Measurements from ENCODE around the gene SORCS3.

DNA sequence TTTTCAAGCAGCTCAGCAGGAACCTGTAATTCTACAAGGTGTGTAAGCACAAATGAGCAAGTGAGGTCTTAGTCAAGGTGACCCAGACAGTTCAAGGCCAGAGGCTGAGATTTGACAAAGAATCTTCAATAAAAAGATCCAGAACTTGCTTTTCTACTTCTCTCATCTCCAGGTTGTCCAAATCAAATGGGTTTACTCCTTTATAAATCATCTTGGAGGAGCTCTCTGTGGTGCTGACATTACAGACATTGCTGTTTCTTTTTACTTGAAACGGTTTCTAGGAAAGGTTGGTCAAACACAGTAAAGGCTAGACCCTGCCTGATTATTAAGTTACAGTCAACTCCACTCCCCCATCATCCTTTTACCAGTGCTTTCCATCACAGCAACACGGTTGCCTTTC lies 504.6 kb downstream of the SORCS3 start:
- TF ChIP-seq, protein P1, sequence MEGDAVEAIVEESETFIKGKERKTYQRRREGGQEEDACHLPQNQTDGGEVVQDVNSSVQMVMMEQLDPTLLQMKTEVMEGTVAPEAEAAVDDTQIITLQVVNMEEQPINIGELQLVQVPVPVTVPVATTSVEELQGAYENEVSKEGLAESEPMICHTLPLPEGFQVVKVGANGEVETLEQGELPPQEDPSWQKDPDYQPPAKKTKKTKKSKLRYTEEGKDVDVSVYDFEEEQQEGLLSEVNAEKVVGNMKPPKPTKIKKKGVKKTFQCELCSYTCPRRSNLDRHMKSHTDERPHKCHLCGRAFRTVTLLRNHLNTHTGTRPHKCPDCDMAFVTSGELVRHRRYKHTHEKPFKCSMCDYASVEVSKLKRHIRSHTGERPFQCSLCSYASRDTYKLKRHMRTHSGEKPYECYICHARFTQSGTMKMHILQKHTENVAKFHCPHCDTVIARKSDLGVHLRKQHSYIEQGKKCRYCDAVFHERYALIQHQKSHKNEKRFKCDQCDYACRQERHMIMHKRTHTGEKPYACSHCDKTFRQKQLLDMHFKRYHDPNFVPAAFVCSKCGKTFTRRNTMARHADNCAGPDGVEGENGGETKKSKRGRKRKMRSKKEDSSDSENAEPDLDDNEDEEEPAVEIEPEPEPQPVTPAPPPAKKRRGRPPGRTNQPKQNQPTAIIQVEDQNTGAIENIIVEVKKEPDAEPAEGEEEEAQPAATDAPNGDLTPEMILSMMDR (IDR thresholded peaks at IDR 0.05), result no peak
- no peak for TF ChIP-seq POLR2AphosphoS5 (IDR thresholded peaks at IDR 0.05; ENCODE audit: low read depth, low read length)
